Stimulated activated CD8-positive, alpha-beta memory T cell treated with anti-CD3 and anti-CD28 coated beads, Interleukin-7, amount 100 ng/mL, for 24 hours (primary cell): ENCODE data around the gene CHFR.
"Not testable (repeated sequence)": the region's sequence is repeated elsewhere in the genome, so short reads cannot be mapped to it uniquely, and the experiment has no call there.

ENCODE experiments used
- DNase-seq: peaks from one replicate; pipeline ENCODE4 v3.0.0-alpha.2; 2020; ENCODE audit warnings: low read depth

Gene CHFR

GRCh38 chr12:132809391-132809790, 78.0 kb downstream of the CHFR start:
- DNase-seq: not testable (repeated sequence)

- no peak for DNase-seq
These were observed 79.9 kb downstream of the CHFR start for GRCh38 chr12:132807295-132808092.

- no peak for DNase-seq
These were observed 80.5 kb downstream of the CHFR start for GRCh38 chr12:132806857-132807256.

GRCh38 chr12:132804426-132804861, 83.0 kb downstream of the CHFR start:
- no peak for DNase-seq

- DNase-seq: no peak
These were observed 83.5 kb downstream of the CHFR start for GRCh38 chr12:132803888-132804287.

GRCh38 chr12:132803125-132803524, 84.3 kb downstream of the CHFR start:
- no peak for DNase-seq

- no peak for DNase-seq
These were observed 85.7 kb downstream of the CHFR start for GRCh38 chr12:132801741-132802140.

- DNase-seq: no peak
These were observed 88.6 kb downstream of the CHFR start for GRCh38 chr12:132798836-132799235.

GRCh38 chr12:132797820-132798570, 89.4 kb downstream of the CHFR start:
- DNase-seq: no peak

- no peak for DNase-seq
These were observed 91.6 kb downstream of the CHFR start for GRCh38 chr12:132795847-132796246.

- not testable (repeated sequence) for DNase-seq
These were observed 95.5 kb downstream of the CHFR start for GRCh38 chr12:132791940-132792339.

- DNase-seq: no peak
These were observed 98.3 kb downstream of the CHFR start for GRCh38 chr12:132789099-132789471.

GRCh38 chr12:132788375-132789098, 98.9 kb downstream of the CHFR start:
- DNase-seq: no peak

- no peak for DNase-seq
These were observed 99.5 kb downstream of the CHFR start for GRCh38 chr12:132787877-132788276.

GRCh38 chr12:132786192-132786591, 101.2 kb downstream of the CHFR start:
- no peak for DNase-seq

GRCh38 chr12:132784580-132784979, 102.8 kb downstream of the CHFR start:
- no peak for DNase-seq

- no peak for DNase-seq
These were observed 103.4 kb downstream of the CHFR start for GRCh38 chr12:132783917-132784531.
